NT2/D1 (cell line): ENCODE data around the gene MOBP.

Source experiments
- SUZ12 ChIP-seq: IDR thresholded peaks from 2 replicates; pipeline ENCODE4 v1.6.1; 2011; ENCODE audit not compliant: insufficient read length, insufficient read depth; ENCODE audit errors: extremely low read depth
- YY1 ChIP-seq: IDR thresholded peaks from 2 replicates; pipeline ENCODE4 v1.6.1; 2011; ENCODE audit not compliant: insufficient read length, insufficient read depth

GRCh38 chr3:39438880-39439279 is 28.6 kb upstream of the MOBP start:
- TF ChIP-seq YY1 (no peak), SUZ12 (no peak)
